ENCODE measurements around the gene KIAA2012.

KIAA2012 gene

DNA sequence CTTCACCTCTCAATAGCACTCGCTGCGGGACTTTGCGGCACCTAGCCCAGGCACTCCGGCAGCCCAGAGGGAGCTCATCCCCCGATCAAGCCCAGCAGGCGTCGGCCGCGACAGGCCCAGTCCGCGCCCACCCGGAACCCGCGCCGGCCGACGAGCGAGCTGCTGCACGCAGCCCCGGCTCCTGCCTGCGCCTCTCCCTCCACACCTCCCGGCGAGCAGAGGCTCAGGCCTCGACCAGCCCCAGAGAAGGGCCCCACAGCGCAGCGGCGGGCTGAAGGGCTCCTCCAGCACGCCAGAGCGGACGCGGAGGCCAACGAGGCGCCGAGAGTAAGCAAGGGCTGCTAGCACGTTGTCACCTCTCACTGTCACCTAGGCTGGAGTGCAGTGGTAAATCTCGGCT lies 63.5 kb downstream of the KIAA2012 start:
- no peak for TF ChIP-seq JUND (IDR thresholded peaks at IDR 0.05; ENCODE audit: low read depth)
- in situ Hi-C loops (cut with HindIII; ENCODE audit: low pct_unique_long_range_greater_than_20kb, low sequenced_read_pairs), result no loop called here
- DNase-seq (ENCODE audit: low read depth in 1 of 2, low spot score in 1 of 2), result no peak

GRCh38 chr2:202140522-202141252 lies 67.6 kb downstream of the KIAA2012 start:
- no peak for TF ChIP-seq JUND (IDR thresholded peaks at IDR 0.05; ENCODE audit: low read depth)
- in situ Hi-C loops (cut with HindIII; ENCODE audit: low pct_unique_long_range_greater_than_20kb, low sequenced_read_pairs), result no loop called here
- no peak for DNase-seq (ENCODE audit: low read depth in 1 of 2, low spot score in 1 of 2)

GRCh38 chr2:202141329-202141947 lies 68.4 kb downstream of the KIAA2012 start:
- in situ Hi-C loops (cut with HindIII; ENCODE audit: low pct_unique_long_range_greater_than_20kb, low sequenced_read_pairs), result no loop called here
- no peak for TF ChIP-seq JUND (IDR thresholded peaks at IDR 0.05; ENCODE audit: low read depth)
- no peak for DNase-seq (ENCODE audit: low read depth in 1 of 2, low spot score in 1 of 2)

GRCh38 chr2:202142540-202142939 lies 69.5 kb downstream of the KIAA2012 start:
- no peak for TF ChIP-seq JUND (IDR thresholded peaks at IDR 0.05; ENCODE audit: low read depth)
- no peak for DNase-seq (ENCODE audit: low read depth in 1 of 2, low spot score in 1 of 2)
- in situ Hi-C loops (cut with HindIII; ENCODE audit: low pct_unique_long_range_greater_than_20kb, low sequenced_read_pairs), result no loop called here

DNA sequence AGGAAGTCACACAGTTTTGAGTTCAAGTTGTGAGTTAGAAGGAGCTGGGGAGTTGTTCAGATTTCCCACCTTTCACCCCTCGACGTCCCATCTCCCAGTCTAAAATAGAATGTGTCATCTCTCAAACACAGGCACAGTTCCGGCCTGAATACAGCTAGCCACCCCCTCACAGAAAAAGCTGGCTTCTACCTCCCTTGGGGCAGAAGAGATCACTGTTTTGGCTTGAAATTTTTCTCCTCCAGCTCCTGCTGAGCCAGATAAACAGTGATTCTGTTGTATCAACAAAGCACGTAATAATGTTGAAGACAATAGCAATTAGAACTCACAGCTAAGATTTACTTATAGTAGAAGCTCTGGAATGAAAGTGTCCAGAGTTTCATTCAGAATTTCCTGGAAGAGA lies 74.7 kb downstream of the KIAA2012 start:
- no peak for TF ChIP-seq JUND (IDR thresholded peaks at IDR 0.05; ENCODE audit: low read depth)
- DNase-seq (ENCODE audit: low read depth in 1 of 2, low spot score in 1 of 2), result no peak
- in situ Hi-C loops (cut with HindIII; ENCODE audit: low pct_unique_long_range_greater_than_20kb, low sequenced_read_pairs), result no loop called here

GRCh38 chr2:202148515-202149154 lies 75.6 kb downstream of the KIAA2012 start:
- in situ Hi-C loops (cut with HindIII; ENCODE audit: low pct_unique_long_range_greater_than_20kb, low sequenced_read_pairs), result no loop called here
- DNase-seq (ENCODE audit: low read depth in 1 of 2, low spot score in 1 of 2), result no peak
- TF ChIP-seq JUND (IDR thresholded peaks at IDR 0.05; ENCODE audit: low read depth), result no peak

DNA sequence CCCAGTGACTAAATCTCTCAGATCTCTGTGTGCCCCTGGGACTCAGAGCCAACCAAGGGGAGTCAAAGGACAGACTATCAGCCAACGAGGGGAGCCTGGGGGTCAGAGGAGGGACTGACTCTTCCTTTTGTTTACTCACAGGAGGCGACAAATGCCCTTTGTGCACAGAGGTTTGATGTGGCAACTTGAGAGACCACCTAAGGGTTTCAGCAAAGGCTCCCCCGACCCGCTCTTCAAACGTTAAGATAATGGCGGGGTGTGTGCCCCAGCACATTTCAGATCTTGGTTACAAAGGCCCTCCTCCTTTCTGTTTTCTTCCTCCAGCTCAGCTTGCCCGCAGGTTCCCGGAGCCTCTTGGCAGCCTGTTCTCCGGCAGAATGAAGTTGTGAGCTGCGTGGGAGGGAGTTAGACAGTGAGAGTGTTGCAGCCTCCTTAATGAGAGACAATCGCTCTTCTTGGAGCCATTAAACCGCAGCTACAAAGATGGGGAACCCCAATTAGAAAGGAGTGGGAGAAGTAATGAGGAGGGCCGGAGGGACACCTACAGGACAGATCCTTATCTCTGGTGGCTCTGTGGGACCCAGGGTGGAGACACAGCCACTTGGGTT lies 76.2 kb downstream of the KIAA2012 start:
- TF ChIP-seq JUND (IDR thresholded peaks at IDR 0.05; ENCODE audit: low read depth), result no peak
- in situ Hi-C loops (cut with HindIII; ENCODE audit: low pct_unique_long_range_greater_than_20kb, low sequenced_read_pairs), result no loop called here

GRCh38 chr2:202149936-202150335 lies 76.9 kb downstream of the KIAA2012 start:
- DNase-seq (ENCODE audit: low read depth in 1 of 2, low spot score in 1 of 2), result no peak
- in situ Hi-C loops (cut with HindIII; ENCODE audit: low pct_unique_long_range_greater_than_20kb, low sequenced_read_pairs), result no loop called here
- no peak for TF ChIP-seq JUND (IDR thresholded peaks at IDR 0.05; ENCODE audit: low read depth)

More for the DNA sequence above, 76.2 kb downstream of the KIAA2012 start:
- no peak for DNase-seq (ENCODE audit: low read depth in 1 of 2, low spot score in 1 of 2)

- in situ Hi-C loops (cut with HindIII; ENCODE audit: low pct_unique_long_range_greater_than_20kb, low sequenced_read_pairs), result no loop called here
- DNase-seq (ENCODE audit: low read depth in 1 of 2, low spot score in 1 of 2), result no peak
These were observed 79.2 kb downstream of the KIAA2012 start for GRCh38 chr2:202152104-202152715.

GRCh38 chr2:202154613-202155012 lies 81.6 kb downstream of the KIAA2012 start:
- in situ Hi-C loops (cut with HindIII; ENCODE audit: low pct_unique_long_range_greater_than_20kb, low sequenced_read_pairs), result no loop called here
- no peak for TF ChIP-seq JUND (IDR thresholded peaks at IDR 0.05; ENCODE audit: low read depth)
- no peak for DNase-seq (ENCODE audit: low read depth in 1 of 2, low spot score in 1 of 2)

More at GRCh38 chr2:202152104-202152715, 79.2 kb downstream of the KIAA2012 start:
- TF ChIP-seq JUND (IDR thresholded peaks at IDR 0.05; ENCODE audit: low read depth), result no peak

GRCh38 chr2:202157211-202157990 lies 84.3 kb downstream of the KIAA2012 start:
- TF ChIP-seq JUND (IDR thresholded peaks at IDR 0.05; ENCODE audit: low read depth), result no peak
- in situ Hi-C loops (cut with HindIII; ENCODE audit: low pct_unique_long_range_greater_than_20kb, low sequenced_read_pairs), result no loop called here
- DNase-seq (ENCODE audit: low read depth in 1 of 2, low spot score in 1 of 2), result no peak

DNA sequence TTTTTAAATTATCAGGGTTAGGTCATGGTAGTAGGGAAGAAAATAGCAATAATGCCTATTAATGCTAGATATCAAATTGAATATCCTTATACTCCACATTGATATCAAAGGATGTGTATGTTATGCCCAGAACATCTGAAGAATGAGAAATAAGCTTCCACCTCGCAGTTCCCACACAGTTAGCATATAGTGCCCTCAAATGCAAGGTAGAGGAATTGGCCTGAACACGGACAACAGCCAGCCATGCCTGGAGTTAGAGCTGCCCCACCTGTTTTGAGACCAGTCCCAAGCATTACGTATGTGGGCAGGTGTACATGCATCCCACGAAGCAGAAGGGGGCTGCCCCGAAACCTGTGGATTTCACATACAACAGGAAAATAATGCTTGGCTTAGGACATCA lies 85.7 kb downstream of the KIAA2012 start:
- in situ Hi-C loops (cut with HindIII; ENCODE audit: low pct_unique_long_range_greater_than_20kb, low sequenced_read_pairs), result no loop called here
- TF ChIP-seq JUND (IDR thresholded peaks at IDR 0.05; ENCODE audit: low read depth), result no peak
- peak in 1 of 2 experiments; percentile 61 for DNase-seq (ENCODE audit: low read depth in 1 of 2, low spot score in 1 of 2)
